GM15510 (cell line): Measurements from ENCODE around the gene EFCAB8.

Experiments
- POLR2A ChIP-seq: IDR thresholded peaks from 3 replicates; pipeline ENCODE4 v1.6.1; 2011; ENCODE audit warnings: borderline replicate concordance; ENCODE audit not compliant: insufficient read length; ENCODE audit errors: extremely low read depth

The EFCAB8 gene

GRCh38 chr20:32914031-32914430 lies 55.3 kb downstream of the EFCAB8 start:
- TF ChIP-seq POLR2A, result no peak

- TF ChIP-seq POLR2A, result no peak
Measured at GRCh38 chr20:32917191-32917950, 58.6 kb downstream of the EFCAB8 start.

- TF ChIP-seq POLR2A, result no peak
Measured at GRCh38 chr20:32918296-32918695, 59.6 kb downstream of the EFCAB8 start.

GRCh38 chr20:32918751-32919150 lies 60.0 kb downstream of the EFCAB8 start:
- no peak for TF ChIP-seq POLR2A

GRCh38 chr20:32920066-32920465 lies 61.3 kb downstream of the EFCAB8 start:
- no peak for TF ChIP-seq POLR2A

- TF ChIP-seq POLR2A, result no peak
Measured at GRCh38 chr20:32920530-32921298, 62.0 kb downstream of the EFCAB8 start.

GRCh38 chr20:32922466-32922865 lies 63.7 kb downstream of the EFCAB8 start:
- TF ChIP-seq POLR2A, result no peak

GRCh38 chr20:32924781-32925180 lies 66.1 kb downstream of the EFCAB8 start:
- no peak for TF ChIP-seq POLR2A

GRCh38 chr20:32925481-32926196 lies 66.9 kb downstream of the EFCAB8 start:
- no peak for TF ChIP-seq POLR2A

- no peak for TF ChIP-seq POLR2A
Measured at GRCh38 chr20:32929162-32929561, 70.4 kb downstream of the EFCAB8 start.

- no peak for TF ChIP-seq POLR2A
Measured at GRCh38 chr20:32930181-32930580, 71.5 kb downstream of the EFCAB8 start.

- TF ChIP-seq POLR2A, result no peak
Measured at GRCh38 chr20:32930701-32931100, 72.0 kb downstream of the EFCAB8 start.

GRCh38 chr20:32934580-32934979 lies 75.9 kb downstream of the EFCAB8 start:
- TF ChIP-seq POLR2A, result no peak

GRCh38 chr20:32941155-32941885 lies 82.6 kb downstream of the EFCAB8 start:
- TF ChIP-seq POLR2A, result no peak
